ENCODE data around the gene ITPRIPL2. TPM values are rescaled to one million over a fixed set of nuclear protein-coding genes. Genes with fewer than 3 reads are reported as not detected.
A peak's percentile ranks its signal among the peaks of the same experiment; 100 is the strongest.

Gene ITPRIPL2
- total RNA-seq, 1 donor from 2014 or later: 29.5 TPM

GRCh38 chr16:19118938-19119431 is 5.2 kb downstream of the ITPRIPL2 start:
- Mint-ChIP-seq H3K36me3 (peaks cover 9% of the 10 kb centered on the region), H3K4me1 (ENCODE audit: unreplicated experiment) (peaks cover 23% of the 10 kb centered on the region), H3K4me3 (peak overlapping the region; percentile 73), H3K27me3 (no peaks in the 10 kb centered on the region), H3K27ac (peak overlapping the region; percentile 59), H3K9me3 (no peaks in the 10 kb centered on the region)
- no peak for DNase-seq (ENCODE audit: extremely low spot score, unreplicated experiment)
- TF ChIP-seq, protein P1, sequence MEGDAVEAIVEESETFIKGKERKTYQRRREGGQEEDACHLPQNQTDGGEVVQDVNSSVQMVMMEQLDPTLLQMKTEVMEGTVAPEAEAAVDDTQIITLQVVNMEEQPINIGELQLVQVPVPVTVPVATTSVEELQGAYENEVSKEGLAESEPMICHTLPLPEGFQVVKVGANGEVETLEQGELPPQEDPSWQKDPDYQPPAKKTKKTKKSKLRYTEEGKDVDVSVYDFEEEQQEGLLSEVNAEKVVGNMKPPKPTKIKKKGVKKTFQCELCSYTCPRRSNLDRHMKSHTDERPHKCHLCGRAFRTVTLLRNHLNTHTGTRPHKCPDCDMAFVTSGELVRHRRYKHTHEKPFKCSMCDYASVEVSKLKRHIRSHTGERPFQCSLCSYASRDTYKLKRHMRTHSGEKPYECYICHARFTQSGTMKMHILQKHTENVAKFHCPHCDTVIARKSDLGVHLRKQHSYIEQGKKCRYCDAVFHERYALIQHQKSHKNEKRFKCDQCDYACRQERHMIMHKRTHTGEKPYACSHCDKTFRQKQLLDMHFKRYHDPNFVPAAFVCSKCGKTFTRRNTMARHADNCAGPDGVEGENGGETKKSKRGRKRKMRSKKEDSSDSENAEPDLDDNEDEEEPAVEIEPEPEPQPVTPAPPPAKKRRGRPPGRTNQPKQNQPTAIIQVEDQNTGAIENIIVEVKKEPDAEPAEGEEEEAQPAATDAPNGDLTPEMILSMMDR (conservative IDR thresholded peaks at IDR 0.05): no peak

DNA sequence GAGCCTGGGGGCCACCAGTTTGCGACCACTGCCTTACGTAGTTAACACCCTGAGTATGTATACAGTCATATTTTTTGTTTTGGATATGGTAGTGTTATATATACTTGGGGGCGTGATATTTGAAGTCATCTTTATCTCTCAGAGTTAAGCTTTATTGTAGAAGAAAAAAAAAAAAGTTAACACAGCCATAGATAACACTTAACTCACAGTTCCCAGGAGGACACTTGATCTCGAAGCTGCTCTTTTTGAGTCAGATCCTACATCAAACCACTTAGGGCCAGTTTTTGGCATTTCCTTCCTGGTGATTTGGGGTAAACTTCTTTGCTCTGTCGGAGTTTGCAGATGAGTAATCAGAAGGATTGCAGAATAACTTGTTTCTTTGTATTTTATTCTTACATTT is 5.8 kb downstream of the ITPRIPL2 start:
- Mint-ChIP-seq H3K27me3 (no peaks in the 10 kb centered on the region), H3K4me1 (ENCODE audit: unreplicated experiment) (peaks cover 23% of the 10 kb centered on the region), H3K9me3 (no peaks in the 10 kb centered on the region), H3K36me3 (peaks cover 9% of the 10 kb centered on the region), H3K4me3 (no peak overlapping the region), H3K27ac (no peak overlapping the region)
- TF ChIP-seq, protein P1 (conservative IDR thresholded peaks at IDR 0.05): no peak
- no peak for DNase-seq (ENCODE audit: extremely low spot score, unreplicated experiment)

DNA sequence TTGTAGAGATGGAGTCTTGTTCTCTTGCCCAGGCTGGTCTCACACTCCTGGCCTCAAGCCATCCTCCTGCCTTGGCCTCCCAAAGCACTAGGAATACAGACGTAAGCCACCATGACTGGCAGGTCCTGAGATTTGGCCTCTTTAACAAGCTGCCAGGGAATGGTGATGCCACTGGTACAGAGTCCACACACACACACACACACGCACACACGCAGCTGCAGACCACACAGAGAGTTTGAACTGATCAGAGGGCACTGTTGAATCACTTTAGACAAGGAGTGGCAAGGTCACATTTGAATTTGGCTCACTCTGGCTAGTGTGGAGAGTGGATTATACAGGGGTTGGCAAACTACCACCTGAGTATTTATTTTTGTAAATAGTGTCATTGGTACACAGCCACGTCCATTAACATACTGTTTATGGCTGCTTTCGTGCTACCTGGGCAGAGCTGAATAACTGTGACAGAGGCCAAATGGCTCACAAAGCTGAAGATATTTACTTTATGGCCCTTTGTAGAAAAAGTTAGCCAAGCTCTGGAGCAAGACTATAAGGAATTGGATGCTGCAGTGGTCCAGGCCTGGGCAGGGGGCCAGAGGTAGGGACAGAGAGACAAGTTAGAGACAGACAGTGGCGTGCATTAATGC is 9.9 kb downstream of the ITPRIPL2 start:
- no peak overlapping the region for H3K4me3 Mint-ChIP-seq
- no peaks in the 10 kb centered on the region for H3K9me3 Mint-ChIP-seq
- no peak for DNase-seq (ENCODE audit: extremely low spot score, unreplicated experiment)
- H3K27me3 Mint-ChIP-seq: no peaks in the 10 kb centered on the region
- no peak overlapping the region for H3K27ac Mint-ChIP-seq
- peaks cover 11% of the 10 kb centered on the region for H3K4me1 Mint-ChIP-seq (ENCODE audit: unreplicated experiment)
- H3K36me3 Mint-ChIP-seq: peaks cover 4% of the 10 kb centered on the region
- TF ChIP-seq, protein P1 (conservative IDR thresholded peaks at IDR 0.05): no peak

- Mint-ChIP-seq H3K27me3 (no peaks in the 10 kb centered on the region), H3K36me3 (no peaks in the 10 kb centered on the region), H3K27ac (no peak overlapping the region), H3K4me3 (no peak overlapping the region), H3K4me1 (ENCODE audit: unreplicated experiment) (peaks cover 23% of the 10 kb centered on the region), H3K9me3 (no peaks in the 10 kb centered on the region)
- TF ChIP-seq, protein P1 (conservative IDR thresholded peaks at IDR 0.05): no peak
- DNase-seq (ENCODE audit: extremely low spot score, unreplicated experiment): no peak
These were observed 12.5 kb downstream of the ITPRIPL2 start for GRCh38 chr16:19126300-19126699.

GRCh38 chr16:19127205-19127604 is 13.4 kb downstream of the ITPRIPL2 start:
- H3K27me3 Mint-ChIP-seq: no peaks in the 10 kb centered on the region
- H3K36me3 Mint-ChIP-seq: no peaks in the 10 kb centered on the region
- no peak for DNase-seq (ENCODE audit: extremely low spot score, unreplicated experiment)
- H3K9me3 Mint-ChIP-seq: no peaks in the 10 kb centered on the region
- no peak overlapping the region for H3K4me3 Mint-ChIP-seq
- TF ChIP-seq, protein P1 (conservative IDR thresholded peaks at IDR 0.05): no peak
- peaks cover 19% of the 10 kb centered on the region for H3K4me1 Mint-ChIP-seq (ENCODE audit: unreplicated experiment)
- no peak overlapping the region for H3K27ac Mint-ChIP-seq
